ENCODE results near the gene ULK4. TPM values are rescaled to one million over a fixed set of nuclear protein-coding genes. Genes with fewer than 3 reads are reported as not detected.

Gene ULK4
- total RNA-seq, 2 experiments from 2014 or later: 13.1 to 14.2 TPM

DNA sequence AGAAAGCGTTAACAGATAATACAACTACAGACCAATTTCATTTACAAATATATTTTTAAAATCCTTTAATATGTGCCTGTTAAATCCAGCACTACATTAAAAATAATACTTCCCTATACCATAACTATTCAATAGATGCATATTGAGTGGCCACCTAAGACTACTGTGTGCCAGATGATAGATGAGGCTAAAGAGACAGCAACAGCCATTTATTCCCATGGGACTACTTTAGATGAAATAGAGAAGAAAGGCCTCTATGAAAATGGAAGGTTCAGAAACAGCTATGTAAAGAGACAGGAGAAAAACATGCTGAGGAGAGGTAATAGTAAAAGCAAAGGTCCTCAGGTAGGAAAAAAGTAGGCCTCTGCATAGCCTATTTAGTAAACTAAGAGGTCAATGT is 358.1 kb downstream of the ULK4 start:
- intact Hi-C loops (cut with DNase I, micrococcal nuclease): loop anchor here in 1 of 2 experiments (10.0 kb wide), 1 partner anchor 491 kb away; the partner anchor contains the start of gene TRAK1
- CTCF ChIA-PET: no interaction called here
- peaks cover 17% of the 10 kb centered on the region for H3K4me1 Mint-ChIP-seq
- no peaks in the 10 kb centered on the region for H3K9me3 Mint-ChIP-seq (ENCODE audit: low read depth)
- H3K27ac Mint-ChIP-seq: no peak overlapping the region
- DNase-seq: no peak
- no peaks in the 10 kb centered on the region for H3K27me3 Mint-ChIP-seq
- H3K36me3 Mint-ChIP-seq (ENCODE audit: low read depth): peaks cover 2% of the 10 kb centered on the region
- no peak for ATAC-seq
- POLR2A ChIA-PET: no interaction called here
- no peak overlapping the region for H3K4me3 Mint-ChIP-seq

- no peaks in the 10 kb centered on the region for H3K9me3 Mint-ChIP-seq (ENCODE audit: low read depth)
- intact Hi-C loops (cut with DNase I, micrococcal nuclease): loop anchor here in 1 of 2 experiments (10.0 kb wide), 1 partner anchor 493 kb away; the partner anchor contains the start of gene TRAK1
- DNase-seq (no peak), ATAC-seq (no peak)
- ChIA-PET CTCF (no interaction called here), POLR2A (no interaction called here)
- peaks cover 5% of the 10 kb centered on the region for H3K4me1 Mint-ChIP-seq
- peaks cover 2% of the 10 kb centered on the region for H3K36me3 Mint-ChIP-seq (ENCODE audit: low read depth)
- no peak overlapping the region for H3K4me3 Mint-ChIP-seq
- no peaks in the 10 kb centered on the region for H3K27me3 Mint-ChIP-seq
- no peak overlapping the region for H3K27ac Mint-ChIP-seq
Measured at GRCh38 chr3:41602121-41602520, 359.8 kb downstream of the ULK4 start.

GRCh38 chr3:41601404-41601987 is 360.4 kb downstream of the ULK4 start:
- DNase-seq (no peak), ATAC-seq (no peak)
- Mint-ChIP-seq H3K4me3 (no peak overlapping the region), H3K36me3 (ENCODE audit: low read depth) (peaks cover 2% of the 10 kb centered on the region), H3K4me1 (peaks cover 5% of the 10 kb centered on the region), H3K27ac (no peak overlapping the region), H3K27me3 (no peaks in the 10 kb centered on the region), H3K9me3 (ENCODE audit: low read depth) (no peaks in the 10 kb centered on the region)
- intact Hi-C loops (cut with DNase I, micrococcal nuclease): loop anchor here in 1 of 2 experiments (10.0 kb wide), 1 partner anchor 493 kb away; the partner anchor contains the start of gene TRAK1
- ChIA-PET POLR2A (no interaction called here), CTCF (no interaction called here)

- POLR2A ChIA-PET: no interaction called here
- ATAC-seq: no peak
Measured at GRCh38 chr3:41600616-41601015, 361.3 kb downstream of the ULK4 start.

DNA sequence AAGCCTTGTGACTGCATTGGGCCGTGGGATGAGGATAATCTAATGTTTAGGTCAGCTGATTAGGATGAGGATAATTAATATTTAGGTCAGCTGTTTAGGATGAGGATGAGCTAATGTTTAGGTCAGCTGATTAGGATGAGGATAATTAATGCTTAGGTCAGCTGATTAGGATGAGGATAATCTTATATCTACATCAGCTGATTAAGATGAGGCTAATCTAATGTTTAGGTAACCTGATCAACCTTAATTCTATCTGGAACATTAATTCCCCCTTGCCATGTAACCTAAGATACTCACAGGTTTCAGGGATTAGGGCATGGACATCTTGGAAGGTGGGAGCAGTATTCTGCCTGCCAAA is 362.8 kb downstream of the ULK4 start:
- Mint-ChIP-seq H3K27me3 (no peaks in the 10 kb centered on the region), H3K36me3 (ENCODE audit: low read depth) (peaks cover 2% of the 10 kb centered on the region), H3K4me1 (peaks cover 5% of the 10 kb centered on the region), H3K27ac (no peak overlapping the region), H3K9me3 (ENCODE audit: low read depth) (no peaks in the 10 kb centered on the region), H3K4me3 (no peak overlapping the region)
- intact Hi-C loops (cut with DNase I, micrococcal nuclease): no loop called here
- ATAC-seq (no peak), DNase-seq (no peak)
- ChIA-PET POLR2A (no interaction called here), CTCF (interaction anchor here (1.8 kb wide), 1 partner anchor 8 kb away, joined by 5 read pairs; no protein-coding TSS in a partner anchor)

More at GRCh38 chr3:41600616-41601015, 361.3 kb downstream of the ULK4 start:
- H3K27me3 Mint-ChIP-seq: no peaks in the 10 kb centered on the region
- peaks cover 5% of the 10 kb centered on the region for H3K4me1 Mint-ChIP-seq
- CTCF ChIA-PET: interaction anchor here (1.8 kb wide), 1 partner anchor 9 kb away, joined by 5 read pairs; no protein-coding TSS in a partner anchor
- peaks cover 2% of the 10 kb centered on the region for H3K36me3 Mint-ChIP-seq (ENCODE audit: low read depth)
- no peak overlapping the region for H3K27ac Mint-ChIP-seq
- intact Hi-C loops (cut with DNase I, micrococcal nuclease): loop anchor here in 1 of 2 experiments (10.0 kb wide), 1 partner anchor 494 kb away; the partner anchor contains the start of gene TRAK1
- H3K9me3 Mint-ChIP-seq (ENCODE audit: low read depth): no peaks in the 10 kb centered on the region
- DNase-seq: no peak
- no peak overlapping the region for H3K4me3 Mint-ChIP-seq

GRCh38 chr3:41598402-41599126 is 363.3 kb downstream of the ULK4 start:
- Mint-ChIP-seq H3K27ac (no peak overlapping the region), H3K4me1 (peaks cover 5% of the 10 kb centered on the region), H3K27me3 (no peaks in the 10 kb centered on the region), H3K9me3 (ENCODE audit: low read depth) (no peaks in the 10 kb centered on the region), H3K4me3 (no peak overlapping the region), H3K36me3 (ENCODE audit: low read depth) (peaks cover 2% of the 10 kb centered on the region)
- DNase-seq (no peak), ATAC-seq (no peak)
- intact Hi-C loops (cut with DNase I, micrococcal nuclease): no loop called here
- ChIA-PET CTCF (no interaction called here), POLR2A (no interaction called here)

DNA sequence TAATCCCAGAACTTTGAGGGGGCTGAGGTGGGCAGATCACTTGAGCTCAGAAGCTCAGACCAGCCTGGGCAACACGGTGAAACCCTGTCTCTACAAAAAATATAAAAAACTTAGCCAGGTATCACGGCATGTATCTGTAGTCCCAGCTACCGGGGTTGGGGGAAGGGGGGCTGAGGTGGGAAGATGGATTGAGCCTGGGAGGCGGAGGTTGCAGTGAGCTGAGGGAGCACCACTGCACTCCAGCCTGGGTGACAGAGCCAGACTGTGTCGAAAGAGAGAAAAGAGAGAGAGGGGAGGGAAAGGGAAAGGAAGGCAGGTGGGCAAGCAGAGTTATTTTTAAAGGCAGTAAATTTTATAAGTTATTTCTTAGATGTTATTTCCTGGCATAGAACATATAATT is 368.1 kb downstream of the ULK4 start:
- no peak overlapping the region for H3K4me3 Mint-ChIP-seq
- H3K27me3 Mint-ChIP-seq: no peaks in the 10 kb centered on the region
- no peaks in the 10 kb centered on the region for H3K36me3 Mint-ChIP-seq (ENCODE audit: low read depth)
- H3K4me1 Mint-ChIP-seq: no peaks in the 10 kb centered on the region
- intact Hi-C loops (cut with DNase I, micrococcal nuclease): no loop called here
- ATAC-seq (no peak), DNase-seq (no peak)
- H3K9me3 Mint-ChIP-seq (ENCODE audit: low read depth): no peaks in the 10 kb centered on the region
- ChIA-PET POLR2A (no interaction called here), CTCF (no interaction called here)
- H3K27ac Mint-ChIP-seq: no peak overlapping the region

GRCh38 chr3:41592753-41593510 is 369.0 kb downstream of the ULK4 start:
- ChIA-PET CTCF (no interaction called here), POLR2A (no interaction called here)
- no peaks in the 10 kb centered on the region for H3K36me3 Mint-ChIP-seq (ENCODE audit: low read depth)
- no peak for ATAC-seq
- no peaks in the 10 kb centered on the region for H3K27me3 Mint-ChIP-seq
- DNase-seq: no peak
- no peaks in the 10 kb centered on the region for H3K9me3 Mint-ChIP-seq (ENCODE audit: low read depth)
- intact Hi-C loops (cut with DNase I, micrococcal nuclease): no loop called here
- H3K4me3 Mint-ChIP-seq: no peak overlapping the region
- no peak overlapping the region for H3K27ac Mint-ChIP-seq
- no peaks in the 10 kb centered on the region for H3K4me1 Mint-ChIP-seq

DNA sequence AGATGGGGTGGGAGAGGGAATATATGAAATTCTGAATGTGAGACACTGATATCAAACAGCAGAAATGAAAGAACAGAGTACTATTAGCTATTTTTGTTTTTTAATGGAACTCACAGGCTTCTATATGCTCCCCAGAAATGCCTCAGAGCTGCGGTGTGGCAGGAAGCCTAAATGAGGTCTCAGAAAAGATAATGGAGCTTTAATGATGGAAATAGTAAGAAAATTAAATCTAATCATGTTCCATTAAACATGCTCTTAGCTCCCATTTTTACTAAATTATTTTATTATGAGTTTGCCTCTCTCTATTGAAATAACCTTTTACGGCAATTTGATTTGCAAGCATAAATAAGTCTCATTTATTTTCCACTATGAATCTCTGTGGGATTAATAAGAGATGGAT is 378.9 kb downstream of the ULK4 start:
- DNase-seq (no peak), ATAC-seq (no peak)
- Mint-ChIP-seq H3K27ac (no peak overlapping the region), H3K27me3 (no peaks in the 10 kb centered on the region), H3K4me3 (no peak overlapping the region), H3K36me3 (ENCODE audit: low read depth) (no peaks in the 10 kb centered on the region), H3K9me3 (ENCODE audit: low read depth) (no peaks in the 10 kb centered on the region), H3K4me1 (peaks cover 2% of the 10 kb centered on the region)
- intact Hi-C loops (cut with DNase I, micrococcal nuclease): no loop called here
- CTCF ChIA-PET: interaction anchor here (0.6 kb wide), 1 partner anchor 27 kb away, joined by 3 read pairs; no protein-coding TSS in a partner anchor
- POLR2A ChIA-PET: no interaction called here

- ChIA-PET POLR2A (no interaction called here), CTCF (no interaction called here)
- Mint-ChIP-seq H3K4me1 (peaks cover 2% of the 10 kb centered on the region), H3K27ac (no peak overlapping the region), H3K27me3 (no peaks in the 10 kb centered on the region), H3K4me3 (no peak overlapping the region), H3K9me3 (ENCODE audit: low read depth) (no peaks in the 10 kb centered on the region), H3K36me3 (ENCODE audit: low read depth) (no peaks in the 10 kb centered on the region)
- no peak for DNase-seq
- no peak for ATAC-seq
- intact Hi-C loops (cut with DNase I, micrococcal nuclease): no loop called here
Measured at GRCh38 chr3:41581700-41582099, 380.2 kb downstream of the ULK4 start.

- no peaks in the 10 kb centered on the region for H3K36me3 Mint-ChIP-seq (ENCODE audit: low read depth)
Measured at GRCh38 chr3:41580274-41580959, 381.5 kb downstream of the ULK4 start.

More at GRCh38 chr3:41580274-41580959, 381.5 kb downstream of the ULK4 start:
- Mint-ChIP-seq H3K4me3 (no peak overlapping the region), H3K4me1 (no peaks in the 10 kb centered on the region), H3K27ac (no peak overlapping the region), H3K27me3 (no peaks in the 10 kb centered on the region), H3K9me3 (ENCODE audit: low read depth) (no peaks in the 10 kb centered on the region)
- CTCF ChIA-PET: no interaction called here
- DNase-seq (no peak), ATAC-seq (no peak)
- intact Hi-C loops (cut with DNase I, micrococcal nuclease): no loop called here
- POLR2A ChIA-PET: no interaction called here

Measured in activated CD4-positive, alpha-beta T cell treated with anti-CD3 and anti-CD28 coated beads for 36 hours (primary cell).